H9 (cell line): ENCODE results near the gene C1orf105. TPM values are rescaled to one million over a fixed set of nuclear protein-coding genes. Genes with fewer than 3 reads are reported as not detected.

Experiments
- DNase-seq: peaks from one replicate; pipeline ENCODE4 v3.0.0-alpha.2; 2017
- H2AFZ ChIP-seq: one replicate; pipeline ENCODE4 v1.6.1; 2013; ENCODE audit warnings: mild to moderate bottlenecking, low read length, control low read depth, moderate library complexity
- H2AK5ac ChIP-seq: 2 replicates; pipeline ENCODE4 v1.6.1; 2013; ENCODE audit warnings: low read length, control low read depth, mixed read lengths; ENCODE audit not compliant: insufficient read length
- H2BK120ac ChIP-seq: one replicate; pipeline ENCODE4 v1.6.1; 2013; ENCODE audit warnings: low read depth, mild to moderate bottlenecking, low read length, control low read depth, inconsistent platforms; ENCODE audit not compliant: poor library complexity, severe bottlenecking
- H2BK12ac ChIP-seq: 2 replicates; pipeline ENCODE4 v1.6.1; 2013; ENCODE audit warnings: low read length, control low read depth, mixed read lengths, low read depth; ENCODE audit not compliant: insufficient read length
- H2BK15ac ChIP-seq: 2 replicates; pipeline ENCODE4 v1.6.1; 2013; ENCODE audit warnings: low read depth, low read length, control low read depth
- H2BK20ac ChIP-seq: one replicate; pipeline ENCODE4 v1.6.1; 2013; ENCODE audit warnings: low read depth, mild to moderate bottlenecking, low read length, control low read depth, inconsistent platforms; ENCODE audit not compliant: poor library complexity, severe bottlenecking
- H2BK5ac ChIP-seq: 2 replicates; pipeline ENCODE4 v1.6.1; 2013; ENCODE audit warnings: low read length, control low read depth, mixed read lengths; ENCODE audit not compliant: insufficient read length
- H3K14ac ChIP-seq: 2 replicates; pipeline ENCODE4 v1.6.1; 2013; ENCODE audit warnings: low read length, control low read depth; ENCODE audit not compliant: insufficient read depth
- H3K18ac ChIP-seq: 2 replicates; pipeline ENCODE4 v1.6.1; 2013; ENCODE audit warnings: low read depth, mild to moderate bottlenecking, mixed read lengths, low read length, control low read depth; ENCODE audit not compliant: insufficient read length
- H3K23ac ChIP-seq: 2 replicates; pipeline ENCODE4 v1.6.1; 2013; ENCODE audit warnings: low read length, control low read depth, mixed read lengths, low read depth; ENCODE audit not compliant: insufficient read length
- H3K23me2 ChIP-seq: 2 replicates; pipeline ENCODE4 v1.6.1; 2013; ENCODE audit warnings: low read depth, mild to moderate bottlenecking, mixed read lengths, low read length, control low read depth; ENCODE audit not compliant: insufficient read length, poor library complexity, severe bottlenecking
- H3K27ac ChIP-seq: 2 replicates; pipeline ENCODE4 v1.5.1; 2013; ENCODE audit warnings: low read length, control low read depth, mixed read lengths, low read depth; ENCODE audit not compliant: insufficient read length
- H3K27me3 ChIP-seq: 2 replicates; pipeline ENCODE4 v1.6.1; 2013; ENCODE audit warnings: low read length, control low read depth, inconsistent platforms; ENCODE audit not compliant: insufficient read depth
- H3K4ac ChIP-seq: 2 replicates; pipeline ENCODE4 v1.6.1; 2013; ENCODE audit warnings: low read depth, mild to moderate bottlenecking, control low read depth, inconsistent platforms, low read length, moderate library complexity
- H3K4me1 ChIP-seq: 2 replicates; pipeline ENCODE4 v1.6.1; 2013; ENCODE audit warnings: low read length, control low read depth, inconsistent platforms; ENCODE audit not compliant: insufficient read depth
- H3K4me2 ChIP-seq: 2 replicates; pipeline ENCODE4 v1.6.1; 2013; ENCODE audit warnings: low read length, control low read depth, mixed read lengths; ENCODE audit not compliant: insufficient read length, insufficient read depth
- H3K56ac ChIP-seq: 2 replicates; pipeline ENCODE4 v1.6.1; 2013; ENCODE audit warnings: low read depth, mild to moderate bottlenecking, mixed read lengths, low read length, control low read depth; ENCODE audit not compliant: insufficient read length
- H3K79me1 ChIP-seq: 2 replicates; pipeline ENCODE4 v1.6.1; 2013; ENCODE audit warnings: low read depth, mild to moderate bottlenecking, moderate library complexity, low read length, control low read depth, inconsistent platforms; ENCODE audit not compliant: insufficient read depth, poor library complexity, severe bottlenecking
- H3K79me2 ChIP-seq: 2 replicates; pipeline ENCODE4 v1.6.1; 2013; ENCODE audit warnings: low read length, control low read depth, inconsistent platforms; ENCODE audit not compliant: insufficient read depth
- H3K9ac ChIP-seq: 2 replicates; pipeline ENCODE4 v1.6.1; 2013; ENCODE audit warnings: low read length, control low read depth, mixed read lengths; ENCODE audit not compliant: insufficient read length; ENCODE audit errors: extremely low read depth
- H3K9me3 ChIP-seq: one replicate; pipeline ENCODE4 v1.6.1; 2013; ENCODE audit warnings: low read depth, low read length, inconsistent platforms; ENCODE audit not compliant: control insufficient read depth
- H3T11ph ChIP-seq: one replicate; pipeline ENCODE4 v1.6.1; 2013; ENCODE audit warnings: mild to moderate bottlenecking, low read length, control low read depth, inconsistent platforms
- H4K20me1 ChIP-seq: one replicate; pipeline ENCODE4 v1.6.1; 2013; ENCODE audit not compliant: control insufficient read depth, insufficient read length, insufficient read depth
- H4K5ac ChIP-seq: 2 replicates; pipeline ENCODE4 v1.6.1; 2013; ENCODE audit warnings: low read depth, mild to moderate bottlenecking, mixed read lengths, low read length, control low read depth; ENCODE audit not compliant: insufficient read length
- H4K8ac ChIP-seq: replicated peaks from 2 replicates; pipeline ENCODE4 v1.6.1; 2013; ENCODE audit warnings: low read length, control low read depth, mixed read lengths, low read depth; ENCODE audit not compliant: insufficient read length
- H4K91ac ChIP-seq: 2 replicates; pipeline ENCODE4 v1.6.1; 2013; ENCODE audit warnings: low read depth, mild to moderate bottlenecking, moderate library complexity, mixed read lengths, low read length, control low read depth; ENCODE audit not compliant: insufficient read length
- H3K27ac Mint-ChIP-seq, 3 experiments: 2 replicates in 2 of 3; 3 replicates in 1 of 3; pipeline ENCODE4 v1.8.0; 2020 to 2021; ENCODE audit warnings: mixed read lengths in 3 of 3, mild to moderate bottlenecking in 1 of 3, moderate library complexity in 1 of 3
- H3K27me3 Mint-ChIP-seq: 2 replicates; pipeline ENCODE4 v1.8.0; 2021; ENCODE audit warnings: low read depth, mild to moderate bottlenecking, moderate library complexity, mixed read lengths
- H3K36me3 Mint-ChIP-seq, 3 experiments: 2 replicates in 2 of 3; 3 replicates in 1 of 3; pipeline ENCODE4 v1.8.0; 2020 to 2021; ENCODE audit warnings: low read depth in 3 of 3, mixed read lengths in 3 of 3; ENCODE audit not compliant: insufficient read depth in 1 of 3
- H3K4me1 Mint-ChIP-seq, 2 experiments: 2 replicates each; pipeline ENCODE4 v1.8.0; 2020; ENCODE audit warnings: mixed read lengths in 2 of 2
- H3K4me3 Mint-ChIP-seq, 2 experiments: 2 replicates in 1 of 2; 3 replicates in 1 of 2; pipeline ENCODE4 v1.8.0; 2020 to 2021; ENCODE audit warnings: mild to moderate bottlenecking in 2 of 2, mixed read lengths in 2 of 2, moderate library complexity in 1 of 2
- H3K9me3 Mint-ChIP-seq, 2 experiments: 2 replicates in 1 of 2; 3 replicates in 1 of 2; pipeline ENCODE4 v1.8.0; 2020; ENCODE audit warnings: mild to moderate bottlenecking in 2 of 2, mixed read lengths in 2 of 2, moderate library complexity in 1 of 2
- WGBS: extraction: QIAGEN DNeasy Blood & Tissue Kit; methylation state at CpG from one replicate; pipeline ENCODE4 v1.1.7; 2013; ENCODE audit warnings: missing lambda C conversion rate, low lambda C conversion rate, mixed read lengths; ENCODE audit not compliant: insufficient read length; ENCODE audit errors: extremely low coverage; 5-methylcytosine and 5-hydroxymethylcytosine counted together
- total RNA-seq: library from RNA; stranded (reverse); gene quantifications from 2 replicates; pipeline ENCODE4 v1.2.1, GENCODE V29; 2021
- TF ChIP-seq, protein P1 (sequence below): fragments of 200-600 bp; sonication (generic); conservative IDR thresholded peaks from 3 replicates; pipeline ENCODE4 v1.8.0; 2021; ENCODE audit warnings: antibody characterized with exemption, mild to moderate bottlenecking

Gene C1orf105
- total RNA-seq, 1 experiment from 2014 or later: not detected

DNA sequence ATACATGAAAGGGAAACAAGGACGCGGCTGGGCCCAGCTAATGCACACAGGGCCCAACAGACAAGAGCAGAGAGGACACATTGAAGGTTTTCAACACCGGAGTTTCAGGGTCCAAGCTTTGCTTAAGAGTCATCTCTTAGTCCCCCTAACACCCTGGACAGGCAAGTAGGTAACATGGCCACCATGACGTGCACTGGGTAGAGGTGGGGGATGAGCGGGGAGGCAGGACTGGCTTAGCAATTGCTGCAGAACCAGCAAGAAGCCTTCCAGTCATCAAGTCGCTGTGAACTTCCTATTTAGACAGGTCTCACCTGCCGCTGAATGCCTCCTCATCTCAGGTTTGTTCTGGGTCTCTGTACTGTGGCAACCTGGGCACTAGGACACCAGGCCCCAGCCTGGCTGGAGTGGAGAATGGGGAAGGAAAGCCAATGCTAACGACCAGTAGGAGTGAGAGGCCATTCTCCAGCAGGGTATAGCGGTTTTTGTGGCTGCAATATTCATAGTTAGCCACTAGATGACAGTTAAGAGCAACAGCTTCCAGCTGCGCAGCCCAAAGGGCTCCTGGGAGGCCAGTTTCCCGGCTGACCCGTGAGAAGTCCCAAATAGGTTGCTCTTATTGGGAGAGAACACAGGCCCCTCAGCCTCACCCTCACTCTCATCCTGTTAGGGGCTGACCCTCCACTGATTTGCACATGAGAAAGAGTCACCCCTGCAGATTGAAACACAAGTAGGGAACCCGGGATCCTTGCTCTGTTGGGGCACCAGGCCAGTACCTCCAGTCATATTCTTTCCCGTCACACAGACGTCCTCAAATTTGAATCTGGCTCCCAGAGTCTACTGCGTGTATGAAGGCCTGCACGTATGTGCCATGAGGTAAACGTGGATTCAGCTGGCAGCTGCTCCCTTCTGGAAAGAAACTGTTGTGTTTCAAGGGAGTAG, 29.4 kb downstream of the C1orf105 start:
- H2BK15ac ChIP-seq: no peak overlapping the region
- no peak overlapping the region for H3K14ac ChIP-seq
- H3K18ac ChIP-seq: no peak overlapping the region
- no CpG with 5 or more reads among the region's 18 CpGs for WGBS
- H2AFZ ChIP-seq: peak overlapping the region; percentile 88
- no peaks in the 10 kb centered on the region for H3K27me3 ChIP-seq
- no peak overlapping the region for H2AK5ac ChIP-seq
- no peak overlapping the region for H4K8ac ChIP-seq
- H2BK5ac ChIP-seq: no peak overlapping the region
- H3T11ph ChIP-seq: no peak overlapping the region
- H2BK20ac ChIP-seq: no peak overlapping the region
- no peak overlapping the region for H3K56ac ChIP-seq
- H4K91ac ChIP-seq: no peak overlapping the region
- H3K23me2 ChIP-seq: no peaks in the 10 kb centered on the region
- H2BK12ac ChIP-seq: no peak overlapping the region
- no peaks in the 10 kb centered on the region for H3K27me3 Mint-ChIP-seq
- H3K9ac ChIP-seq: no peak overlapping the region
- no peaks in the 10 kb centered on the region for H4K20me1 ChIP-seq
- no peak overlapping the region for H3K4me2 ChIP-seq
- TF ChIP-seq, protein P1, sequence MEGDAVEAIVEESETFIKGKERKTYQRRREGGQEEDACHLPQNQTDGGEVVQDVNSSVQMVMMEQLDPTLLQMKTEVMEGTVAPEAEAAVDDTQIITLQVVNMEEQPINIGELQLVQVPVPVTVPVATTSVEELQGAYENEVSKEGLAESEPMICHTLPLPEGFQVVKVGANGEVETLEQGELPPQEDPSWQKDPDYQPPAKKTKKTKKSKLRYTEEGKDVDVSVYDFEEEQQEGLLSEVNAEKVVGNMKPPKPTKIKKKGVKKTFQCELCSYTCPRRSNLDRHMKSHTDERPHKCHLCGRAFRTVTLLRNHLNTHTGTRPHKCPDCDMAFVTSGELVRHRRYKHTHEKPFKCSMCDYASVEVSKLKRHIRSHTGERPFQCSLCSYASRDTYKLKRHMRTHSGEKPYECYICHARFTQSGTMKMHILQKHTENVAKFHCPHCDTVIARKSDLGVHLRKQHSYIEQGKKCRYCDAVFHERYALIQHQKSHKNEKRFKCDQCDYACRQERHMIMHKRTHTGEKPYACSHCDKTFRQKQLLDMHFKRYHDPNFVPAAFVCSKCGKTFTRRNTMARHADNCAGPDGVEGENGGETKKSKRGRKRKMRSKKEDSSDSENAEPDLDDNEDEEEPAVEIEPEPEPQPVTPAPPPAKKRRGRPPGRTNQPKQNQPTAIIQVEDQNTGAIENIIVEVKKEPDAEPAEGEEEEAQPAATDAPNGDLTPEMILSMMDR: peak; percentile 84
- no peak overlapping the region for H3K4me3 Mint-ChIP-seq
- no peak overlapping the region for H3K4ac ChIP-seq
- H3K4me1 Mint-ChIP-seq: peaks cover 0 to 2% of the 10 kb centered on the region in 2 experiments; a peak in 2 of 4 replicates
- H3K9me3 Mint-ChIP-seq: no peaks in the 10 kb centered on the region
- no peaks in the 10 kb centered on the region for H3K9me3 ChIP-seq
- H3K36me3 Mint-ChIP-seq: no peaks in the 10 kb centered on the region
- no peaks in the 10 kb centered on the region for H3K4me1 ChIP-seq
- peak overlapping the region; percentile 56 for H4K5ac ChIP-seq
- H3K79me1 ChIP-seq: no peaks in the 10 kb centered on the region
- peak; percentile 82 for DNase-seq
- H2BK120ac ChIP-seq: no peak overlapping the region
- no peak overlapping the region for H3K23ac ChIP-seq
- H3K27ac ChIP-seq: no peak overlapping the region
- H3K27ac Mint-ChIP-seq: no peak overlapping the region; a peak in 1 of 7 replicates
- no peaks in the 10 kb centered on the region for H3K79me2 ChIP-seq
